ENCODE measurements around the gene TRABD. TPM values are rescaled to one million over a fixed set of nuclear protein-coding genes. Genes with fewer than 3 reads are reported as not detected.
"Not testable (repeated sequence)": the region's sequence is repeated elsewhere in the genome, so short reads cannot be mapped to it uniquely, and the experiment has no call there.

Gene TRABD
- total RNA-seq, 2 experiments from 2014 or later, result 77.8 to 79.4 TPM

- H3K4me1 Mint-ChIP-seq, H3K27me3 Mint-ChIP-seq, H3K9me3 Mint-ChIP-seq, H3K4me3 Mint-ChIP-seq, DNase-seq, H3K27ac Mint-ChIP-seq, H3K36me3 Mint-ChIP-seq: not testable (repeated sequence)
Observed at GRCh38 chr22:50147258-50148165, 38.2 kb upstream of the TRABD start.

- no peak overlapping the region for H3K4me3 Mint-ChIP-seq
- peaks cover 5% of the 10 kb centered on the region for H3K4me1 Mint-ChIP-seq
- no peaks in the 10 kb centered on the region for H3K27me3 Mint-ChIP-seq
- DNase-seq, result no peak
- H3K36me3 Mint-ChIP-seq, result no peaks in the 10 kb centered on the region
- no peaks in the 10 kb centered on the region for H3K9me3 Mint-ChIP-seq
- H3K27ac Mint-ChIP-seq, result no peak overlapping the region
Observed at GRCh38 chr22:50148166-50148500, 37.6 kb upstream of the TRABD start.

GRCh38 chr22:50148991-50149721 is 36.6 kb upstream of the TRABD start:
- Mint-ChIP-seq H3K9me3 (no peaks in the 10 kb centered on the region), H3K4me1 (peaks cover 5% of the 10 kb centered on the region), H3K27ac (no peak overlapping the region), H3K4me3 (no peak overlapping the region), H3K36me3 (no peaks in the 10 kb centered on the region), H3K27me3 (no peaks in the 10 kb centered on the region)
- peak; percentile 69 for DNase-seq

GRCh38 chr22:50150161-50151129 is 35.3 kb upstream of the TRABD start:
- no peaks in the 10 kb centered on the region for H3K27me3 Mint-ChIP-seq
- DNase-seq, result no peak

GRCh38 chr22:50151571-50152537 is 33.9 kb upstream of the TRABD start:
- no peaks in the 10 kb centered on the region for H3K9me3 Mint-ChIP-seq
- H3K4me3 Mint-ChIP-seq, result no peak overlapping the region
- H3K4me1 Mint-ChIP-seq, result peaks cover 5% of the 10 kb centered on the region
- H3K27me3 Mint-ChIP-seq, result no peaks in the 10 kb centered on the region
- H3K27ac Mint-ChIP-seq, result no peak overlapping the region
- H3K36me3 Mint-ChIP-seq, result no peaks in the 10 kb centered on the region
- no peak for DNase-seq

More at GRCh38 chr22:50150161-50151129, 35.3 kb upstream of the TRABD start:
- peaks cover 5% of the 10 kb centered on the region for H3K4me1 Mint-ChIP-seq
- no peaks in the 10 kb centered on the region for H3K36me3 Mint-ChIP-seq
- H3K9me3 Mint-ChIP-seq, result no peaks in the 10 kb centered on the region
- H3K4me3 Mint-ChIP-seq, result no peak overlapping the region
- no peak overlapping the region for H3K27ac Mint-ChIP-seq

- no peaks in the 10 kb centered on the region for H3K36me3 Mint-ChIP-seq
- no peaks in the 10 kb centered on the region for H3K27me3 Mint-ChIP-seq
- DNase-seq, result no peak
- H3K27ac Mint-ChIP-seq, result no peak overlapping the region
- peaks cover 5% of the 10 kb centered on the region for H3K4me1 Mint-ChIP-seq
- H3K9me3 Mint-ChIP-seq, result no peaks in the 10 kb centered on the region
- H3K4me3 Mint-ChIP-seq, result no peak overlapping the region
Observed at GRCh38 chr22:50153056-50153755, 32.5 kb upstream of the TRABD start.

- Mint-ChIP-seq H3K27me3 (no peaks in the 10 kb centered on the region), H3K9me3 (no peaks in the 10 kb centered on the region), H3K27ac (no peak overlapping the region), H3K4me1 (peaks cover 5% of the 10 kb centered on the region), H3K4me3 (no peak overlapping the region), H3K36me3 (no peaks in the 10 kb centered on the region)
- no peak for DNase-seq
Observed at GRCh38 chr22:50153756-50154140, 32.0 kb upstream of the TRABD start.

DNA sequence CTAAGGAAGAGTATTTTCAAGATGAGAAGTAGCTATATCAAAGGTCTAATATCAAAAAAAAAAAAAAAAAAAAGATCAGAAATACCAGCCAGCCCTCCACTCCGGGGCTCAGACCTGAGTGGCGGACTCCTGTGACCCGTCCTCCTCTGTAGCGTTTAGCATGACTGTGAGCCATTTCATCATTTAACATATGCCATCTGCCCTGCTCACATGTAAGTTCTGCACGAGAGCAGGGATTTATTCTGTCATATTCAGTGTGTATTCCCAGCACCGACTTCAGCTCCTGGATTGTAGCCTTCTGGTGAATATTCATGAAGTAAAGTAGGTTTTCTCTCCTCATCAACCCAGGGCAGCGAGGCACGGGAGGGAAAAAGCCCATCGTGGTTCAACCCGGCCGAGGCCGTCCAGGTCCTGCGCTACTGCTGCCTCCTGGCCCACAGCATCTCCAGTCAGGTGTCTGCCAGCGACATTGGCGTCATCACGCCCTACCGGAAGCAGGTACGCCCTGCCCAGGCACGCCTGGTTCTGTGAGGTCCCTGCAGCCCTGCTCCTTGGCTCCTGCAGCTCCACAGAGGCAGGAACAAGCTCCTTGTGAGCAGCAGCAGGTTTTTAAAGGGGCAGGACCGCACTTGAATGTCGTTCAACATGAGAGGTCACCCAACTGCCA is 27.9 kb upstream of the TRABD start:
- Mint-ChIP-seq H3K4me3 (no peak overlapping the region), H3K36me3 (no peaks in the 10 kb centered on the region), H3K27me3 (no peaks in the 10 kb centered on the region), H3K9me3 (no peaks in the 10 kb centered on the region), H3K4me1 (no peaks in the 10 kb centered on the region), H3K27ac (no peak overlapping the region)
- no peak for DNase-seq

DNA sequence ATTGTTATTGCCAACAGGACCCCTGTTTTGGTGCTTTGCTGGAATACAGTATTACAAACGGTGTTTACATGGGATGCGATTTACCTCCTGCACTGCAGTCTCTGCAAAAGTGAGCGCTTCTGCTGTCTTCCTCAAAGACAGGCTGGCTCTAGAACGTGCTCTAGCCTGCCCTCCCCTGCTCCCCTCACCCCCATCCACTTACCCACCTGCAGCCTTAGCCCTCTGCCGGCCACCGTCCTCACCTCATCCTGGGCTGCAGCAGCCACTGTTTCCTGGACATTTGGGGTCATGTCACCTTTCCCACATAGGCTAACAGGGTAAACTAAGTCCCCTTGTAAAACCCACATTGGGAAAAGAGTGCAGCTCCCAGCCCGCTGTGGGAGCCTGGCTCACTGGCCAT is 24.8 kb upstream of the TRABD start:
- Mint-ChIP-seq H3K27ac (no peak overlapping the region), H3K4me3 (no peak overlapping the region), H3K36me3 (no peaks in the 10 kb centered on the region), H3K27me3 (no peaks in the 10 kb centered on the region), H3K9me3 (no peaks in the 10 kb centered on the region), H3K4me1 (no peaks in the 10 kb centered on the region)
- DNase-seq, result no peak

DNA sequence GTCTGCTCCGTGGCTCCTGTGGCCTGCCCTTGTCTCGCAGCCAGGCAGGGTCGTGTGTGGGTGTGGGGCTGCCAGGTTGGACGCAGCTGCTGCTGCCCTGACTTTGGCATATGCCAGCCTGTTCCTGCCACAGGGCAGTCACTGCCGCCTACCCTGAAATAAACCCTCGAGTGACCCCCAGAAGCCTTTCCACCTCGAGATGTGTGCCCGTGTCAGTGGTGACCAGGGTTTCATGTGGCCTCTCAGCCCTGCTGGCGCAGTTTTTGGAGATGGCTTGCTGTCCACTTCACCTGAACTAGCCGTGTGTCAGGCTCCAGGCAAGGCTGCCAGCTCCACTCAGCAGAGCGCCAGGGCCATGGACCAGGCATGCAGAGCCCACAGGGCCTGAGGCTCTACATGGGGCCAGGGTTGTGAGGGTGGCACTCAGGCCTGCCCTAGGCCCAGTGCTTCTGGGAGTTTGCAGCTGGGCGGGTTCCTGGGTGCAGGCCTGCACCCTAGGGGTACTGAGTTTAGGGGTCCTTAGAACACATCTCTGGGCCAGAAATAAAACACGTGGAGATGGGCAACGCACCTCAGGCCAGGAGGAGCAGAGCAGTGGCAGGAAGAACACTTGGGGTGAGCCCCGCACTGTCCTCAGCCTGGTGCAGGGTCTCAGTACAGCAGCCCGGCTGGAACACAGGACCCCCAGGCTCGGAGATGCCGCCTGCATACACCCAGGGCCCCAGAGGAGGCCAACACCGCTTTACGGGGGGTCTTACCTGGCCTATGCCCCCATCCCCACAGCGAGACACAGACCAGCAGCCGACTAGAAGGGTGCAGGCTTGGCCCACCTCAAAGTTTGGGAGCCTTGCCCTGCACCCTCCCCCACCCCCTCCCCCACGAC is 24.0 kb upstream of the TRABD start:
- Mint-ChIP-seq H3K9me3 (no peaks in the 10 kb centered on the region), H3K4me1 (no peaks in the 10 kb centered on the region), H3K36me3 (no peaks in the 10 kb centered on the region), H3K27me3 (no peaks in the 10 kb centered on the region), H3K4me3 (no peak overlapping the region), H3K27ac (no peak overlapping the region)
- no peak for DNase-seq

DNA sequence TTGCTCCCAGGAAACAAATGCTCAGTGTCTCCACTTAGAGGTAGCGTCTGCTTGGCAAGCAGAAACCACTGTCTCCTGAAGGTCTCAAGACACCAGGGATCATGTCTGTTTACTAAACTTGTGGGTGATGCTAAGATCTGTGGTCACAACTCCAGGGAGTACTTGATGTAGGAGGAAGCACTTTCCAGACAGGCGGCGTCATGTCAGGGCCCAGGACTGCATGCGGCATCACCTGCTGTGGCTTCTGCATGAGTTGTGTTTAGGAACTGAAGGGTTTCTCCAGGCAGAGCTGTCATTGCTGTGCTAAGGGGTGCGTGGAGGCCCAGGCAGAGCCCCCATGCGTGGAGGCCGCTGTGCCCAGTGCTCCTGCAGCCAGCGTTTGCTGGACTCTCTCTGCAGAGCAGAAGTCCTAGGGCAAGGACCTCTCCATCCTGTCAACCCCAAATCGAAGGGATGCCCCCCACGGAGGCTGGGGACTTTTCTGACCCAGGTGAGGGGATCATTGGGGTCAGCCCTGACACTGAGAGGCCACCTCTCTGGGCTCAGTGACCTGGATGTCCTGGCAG is 23.2 kb upstream of the TRABD start:
- no peaks in the 10 kb centered on the region for H3K4me1 Mint-ChIP-seq
- H3K4me3 Mint-ChIP-seq, result no peak overlapping the region
- peaks cover 7% of the 10 kb centered on the region for H3K27me3 Mint-ChIP-seq
- no peak for DNase-seq
- H3K9me3 Mint-ChIP-seq, result no peaks in the 10 kb centered on the region
- no peak overlapping the region for H3K27ac Mint-ChIP-seq
- H3K36me3 Mint-ChIP-seq, result no peaks in the 10 kb centered on the region

GRCh38 chr22:50165436-50166123 is 20.1 kb upstream of the TRABD start:
- no peaks in the 10 kb centered on the region for H3K36me3 Mint-ChIP-seq
- H3K4me3 Mint-ChIP-seq, result no peak overlapping the region
- H3K27ac Mint-ChIP-seq, result no peak overlapping the region
- H3K27me3 Mint-ChIP-seq, result peaks cover 27% of the 10 kb centered on the region
- no peak for DNase-seq
- no peaks in the 10 kb centered on the region for H3K9me3 Mint-ChIP-seq
- H3K4me1 Mint-ChIP-seq, result no peaks in the 10 kb centered on the region

Data from activated naive CD8-positive, alpha-beta T cell treated with anti-CD3 and anti-CD28 coated beads for 36 hours (primary cell).